SU-DHL-6 (cell line): Measurements from ENCODE around the gene FXR1.

Experiments
- H2AFZ ChIP-seq: fragments of 200-600 bp; sonication (generic); 2 replicates; pipeline ENCODE4 v1.6.1; 2014; ENCODE audit warnings: low read depth, mild to moderate bottlenecking, moderate library complexity, mixed read lengths, antibody characterized with exemption, low read length; ENCODE audit not compliant: severe bottlenecking
- H3F3A ChIP-seq: fragments of 200-600 bp; shearing (Covaris generic); 2 replicates; pipeline ENCODE4 v1.6.0; 2016; ENCODE audit warnings: antibody characterized with exemption, mild to moderate bottlenecking; ENCODE audit not compliant: insufficient read depth
- H3K27ac ChIP-seq: fragments of 200-600 bp; sonication (generic); 2 replicates; pipeline ENCODE4 v1.5.1; 2016; ENCODE audit warnings: low read depth, mild to moderate bottlenecking, low read length, moderate library complexity, mixed read lengths
- H3K27me3 ChIP-seq: fragments of 200-600 bp; sonication (generic), shearing (Covaris generic); 2 replicates; pipeline ENCODE4 v1.6.0; 2014; ENCODE audit warnings: mild to moderate bottlenecking, low read length
- H3K36me3 ChIP-seq: fragments of 200-600 bp; sonication (generic); 2 replicates; pipeline ENCODE4 v1.6.1; 2014; ENCODE audit warnings: mild to moderate bottlenecking, low read length, mixed read lengths
- H3K4me2 ChIP-seq: fragments of 300-600, 200-600 bp; shearing (Covaris generic), sonication (generic); 2 replicates; pipeline ENCODE4 v1.6.0; 2014; ENCODE audit warnings: low read length, low read depth, mild to moderate bottlenecking; ENCODE audit not compliant: poor library complexity, severe bottlenecking
- H3K4me3 ChIP-seq: fragments of 200-600 bp; sonication (generic); 2 replicates; pipeline ENCODE4 v1.5.1; 2014; ENCODE audit warnings: antibody characterized with exemption, low read length, mild to moderate bottlenecking, mixed read lengths; ENCODE audit not compliant: insufficient read depth, poor library complexity, severe bottlenecking
- H3K79me2 ChIP-seq: fragments of 200-600 bp; sonication (generic); 2 replicates; pipeline ENCODE4 v1.6.1; 2014; ENCODE audit warnings: mild to moderate bottlenecking, low read length, moderate library complexity; ENCODE audit not compliant: insufficient read depth
- H3K9ac ChIP-seq: fragments of 200-600 bp; sonication (generic); 2 replicates; pipeline ENCODE4 v1.7.0; 2014; ENCODE audit warnings: mild to moderate bottlenecking, low read length
- H3K9me2 ChIP-seq: fragments of 200-600 bp; sonication (generic); replicated peaks from 2 replicates; pipeline ENCODE4 v1.6.1; 2014; ENCODE audit warnings: low read length; ENCODE audit not compliant: insufficient read depth
- H3K9me3 ChIP-seq: fragments of 200-600 bp; sonication (generic); 2 replicates; pipeline ENCODE4 v1.6.1; 2014; ENCODE audit warnings: low read length, mixed read lengths; ENCODE audit not compliant: insufficient read depth
- H4K20me1 ChIP-seq: fragments of 200-600 bp; sonication (generic); 2 replicates; pipeline ENCODE4 v1.6.1; 2014; ENCODE audit warnings: low read depth, mild to moderate bottlenecking, antibody characterized with exemption, low read length, moderate library complexity, mixed read lengths
- EZH2phosphoT487 ChIP-seq: fragments of 200-600 bp; sonication (generic), shearing (Covaris generic); conservative IDR thresholded peaks from 2 replicates; pipeline ENCODE4 v1.6.1; 2018; ENCODE audit warnings: mild to moderate bottlenecking, antibody characterized with exemption, low read length, moderate library complexity, mixed read lengths
- TF ChIP-seq, protein P1 (sequence below): fragments of 200-600 bp; sonication (generic); IDR thresholded peaks from one replicate; pipeline ENCODE4 v1.5.1; 2017; ENCODE audit warnings: antibody characterized with exemption, mild to moderate bottlenecking, low read length, moderate library complexity; ENCODE audit not compliant: insufficient read depth, poor library complexity, severe bottlenecking

The FXR1 gene

DNA sequence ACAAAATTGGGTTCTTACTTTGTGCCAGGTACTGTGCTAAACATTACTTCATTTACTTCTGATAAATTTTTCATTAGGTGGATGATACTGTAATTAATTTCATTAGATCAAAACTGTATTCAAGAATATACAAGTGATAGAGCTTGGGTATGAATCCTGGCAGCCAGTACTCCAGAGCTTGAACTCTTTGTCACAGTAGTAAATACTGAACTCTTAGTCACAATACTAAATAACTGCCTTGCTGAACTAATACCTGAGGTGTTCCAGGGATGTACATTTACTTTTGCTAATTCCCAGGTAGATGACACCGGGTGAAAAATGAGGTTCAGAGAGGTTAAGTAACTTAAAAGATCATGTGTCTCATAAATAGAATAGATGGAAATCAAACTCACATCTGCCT is 20.3 kb downstream of the FXR1 start:
- Histone ChIP-seq H3K36me3 (peaks cover 28% of the 10 kb centered on the region), H4K20me1 (peaks cover 68% of the 10 kb centered on the region)

DNA sequence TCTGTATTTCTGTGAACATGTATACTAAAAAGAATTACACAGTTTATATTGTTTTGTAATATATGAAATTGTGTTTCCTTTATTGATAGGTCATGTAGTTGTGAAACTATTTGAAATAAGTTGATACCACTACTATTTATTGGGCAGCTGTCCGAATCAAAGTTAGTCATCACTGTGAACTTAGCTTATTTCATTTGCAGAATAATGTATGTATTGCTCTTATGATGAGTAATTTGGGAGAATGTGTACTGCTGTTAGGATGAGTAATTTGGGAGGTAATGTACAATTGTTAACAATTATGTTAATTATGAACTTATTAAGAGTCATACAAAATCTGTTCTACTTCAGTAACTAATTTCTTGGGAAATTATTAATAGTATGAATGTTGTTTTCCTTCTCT is 22.2 kb downstream of the FXR1 start:
- H3K4me3 ChIP-seq, result no peak overlapping the region
- H3K36me3 ChIP-seq, result peaks cover 36% of the 10 kb centered on the region
- H2AFZ ChIP-seq, result no peak overlapping the region
- H3K9ac ChIP-seq, result no peak overlapping the region
- H3K9me2 ChIP-seq, result no peaks in the 10 kb centered on the region
- H4K20me1 ChIP-seq, result peaks cover 54% of the 10 kb centered on the region
- H3K4me2 ChIP-seq, result no peak overlapping the region
- no peaks in the 10 kb centered on the region for H3K27me3 ChIP-seq
- no peaks in the 10 kb centered on the region for H3F3A ChIP-seq
- no peak overlapping the region for H3K27ac ChIP-seq
- peaks cover 98% of the 10 kb centered on the region for H3K79me2 ChIP-seq
- H3K9me3 ChIP-seq, result no peaks in the 10 kb centered on the region
- no peak for TF ChIP-seq EZH2phosphoT487
- TF ChIP-seq, protein P1, sequence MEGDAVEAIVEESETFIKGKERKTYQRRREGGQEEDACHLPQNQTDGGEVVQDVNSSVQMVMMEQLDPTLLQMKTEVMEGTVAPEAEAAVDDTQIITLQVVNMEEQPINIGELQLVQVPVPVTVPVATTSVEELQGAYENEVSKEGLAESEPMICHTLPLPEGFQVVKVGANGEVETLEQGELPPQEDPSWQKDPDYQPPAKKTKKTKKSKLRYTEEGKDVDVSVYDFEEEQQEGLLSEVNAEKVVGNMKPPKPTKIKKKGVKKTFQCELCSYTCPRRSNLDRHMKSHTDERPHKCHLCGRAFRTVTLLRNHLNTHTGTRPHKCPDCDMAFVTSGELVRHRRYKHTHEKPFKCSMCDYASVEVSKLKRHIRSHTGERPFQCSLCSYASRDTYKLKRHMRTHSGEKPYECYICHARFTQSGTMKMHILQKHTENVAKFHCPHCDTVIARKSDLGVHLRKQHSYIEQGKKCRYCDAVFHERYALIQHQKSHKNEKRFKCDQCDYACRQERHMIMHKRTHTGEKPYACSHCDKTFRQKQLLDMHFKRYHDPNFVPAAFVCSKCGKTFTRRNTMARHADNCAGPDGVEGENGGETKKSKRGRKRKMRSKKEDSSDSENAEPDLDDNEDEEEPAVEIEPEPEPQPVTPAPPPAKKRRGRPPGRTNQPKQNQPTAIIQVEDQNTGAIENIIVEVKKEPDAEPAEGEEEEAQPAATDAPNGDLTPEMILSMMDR, result no peak

More for the DNA sequence above, 20.3 kb downstream of the FXR1 start:
- H3F3A ChIP-seq, result no peaks in the 10 kb centered on the region
- H3K79me2 ChIP-seq, result peaks cover 98% of the 10 kb centered on the region
- H3K27ac ChIP-seq, result no peak overlapping the region
- H2AFZ ChIP-seq, result no peak overlapping the region
- no peaks in the 10 kb centered on the region for H3K9me2 ChIP-seq
- no peaks in the 10 kb centered on the region for H3K27me3 ChIP-seq
- no peak overlapping the region for H3K4me2 ChIP-seq
- TF ChIP-seq EZH2phosphoT487, result no peak
- TF ChIP-seq, protein P1, result no peak
- H3K9ac ChIP-seq, result no peak overlapping the region
- no peaks in the 10 kb centered on the region for H3K9me3 ChIP-seq
- no peak overlapping the region for H3K4me3 ChIP-seq

DNA sequence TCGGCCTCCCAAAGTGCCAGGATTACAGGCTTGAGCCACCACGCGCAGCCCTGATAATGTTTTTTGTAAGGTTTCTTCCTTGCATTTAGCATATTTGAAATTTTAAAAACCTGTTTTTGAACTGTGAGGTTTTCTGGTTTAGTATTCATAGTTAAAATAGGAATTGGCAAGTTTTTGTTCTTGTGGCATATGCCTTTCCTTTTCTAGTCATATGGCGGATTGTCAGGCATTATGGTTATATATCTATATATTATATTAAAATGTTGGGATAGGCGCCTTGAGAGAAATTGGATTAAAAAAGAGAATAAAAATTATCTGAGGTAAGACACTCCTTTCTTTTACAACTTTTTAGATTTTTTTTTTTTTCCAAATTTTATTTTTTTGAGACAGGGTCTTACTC is 28.4 kb downstream of the FXR1 start:
- Histone ChIP-seq H3F3A (no peaks in the 10 kb centered on the region), H3K4me3 (no peak overlapping the region), H3K36me3 (peaks cover 36% of the 10 kb centered on the region), H3K27ac (no peak overlapping the region), H3K9me3 (no peaks in the 10 kb centered on the region), H3K9ac (no peak overlapping the region), H3K79me2 (peaks cover 81% of the 10 kb centered on the region), H3K27me3 (no peaks in the 10 kb centered on the region), H3K4me2 (no peak overlapping the region), H4K20me1 (peaks cover 16% of the 10 kb centered on the region), H3K9me2 (no peaks in the 10 kb centered on the region), H2AFZ (no peak overlapping the region)
- TF ChIP-seq EZH2phosphoT487, result no peak
- TF ChIP-seq, protein P1, result no peak
